A673 (cell line): ENCODE measurements around the gene BCAM. TPM values are rescaled to one million over a fixed set of nuclear protein-coding genes. Genes with fewer than 3 reads are reported as not detected.

Source experiments
- BruUV-seq: library from RNA; stranded (reverse); fragments of 400-500 nt; replicated peaks from 2 replicates; lab custom pipeline; 2021; lab: Mats Ljungman, UMichigan
- CTCF ChIA-PET: fragments of 300-600 bp; sonication (Branson Sonifier 250); formaldehyde crosslinking; loops from one replicate; lab custom pipeline; 2022; ENCODE audit warnings: antibody characterized with exemption; lab: Charles Lee
- POLR2A ChIA-PET: fragments of 300-600 bp; sonication (Branson Sonifier 250); formaldehyde crosslinking; loops from one replicate; lab custom pipeline; 2022; ENCODE audit warnings: antibody characterized with exemption; ENCODE audit not compliant: low non-redundant PET; lab: Charles Lee
- DNase-seq: peaks from one replicate; pipeline ENCODE4 v3.0.0-alpha.2; 2015; ENCODE audit warnings: low spot score
- H3K27ac ChIP-seq: fragments of 200-600 bp; sonication (generic); 2 replicates; pipeline ENCODE4 v1.5.1; 2016; ENCODE audit warnings: mixed run types, low read depth, mild to moderate bottlenecking, mixed read lengths, antibody characterized with exemption, low read length; ENCODE audit not compliant: poor library complexity, severe bottlenecking
- H3K27me3 ChIP-seq: fragments of 200-600 bp; sonication (generic); replicated peaks from 2 replicates; pipeline ENCODE4 v1.6.1; 2017; ENCODE audit warnings: mixed run types, low read depth, mild to moderate bottlenecking, mixed read lengths, antibody characterized with exemption, low read length; ENCODE audit not compliant: insufficient read depth, poor library complexity
- H3K36me3 ChIP-seq: fragments of 200-600 bp; sonication (generic); 2 replicates; pipeline ENCODE4 v1.6.1; 2016; ENCODE audit warnings: mixed run types, mild to moderate bottlenecking, mixed read lengths, antibody characterized with exemption, low read length; ENCODE audit not compliant: insufficient read depth, poor library complexity, severe bottlenecking
- H3K4me1 ChIP-seq: fragments of 200-600 bp; sonication (generic); 2 replicates; pipeline ENCODE4 v1.6.1; 2017; ENCODE audit warnings: mixed run types, mild to moderate bottlenecking, mixed read lengths, antibody characterized with exemption, low read length; ENCODE audit not compliant: insufficient read depth, poor library complexity, severe bottlenecking
- H3K4me3 ChIP-seq: fragments of 200-600 bp; sonication (generic); 2 replicates; pipeline ENCODE4 v1.5.1; 2016; ENCODE audit warnings: low read depth, mixed run types, mild to moderate bottlenecking, mixed read lengths, low read length; ENCODE audit not compliant: poor library complexity, severe bottlenecking
- H3K9me3 ChIP-seq: fragments of 200-600 bp; sonication (generic); 2 replicates; pipeline ENCODE4 v1.6.1; 2016; ENCODE audit warnings: mixed run types, low read depth, mild to moderate bottlenecking, mixed read lengths, antibody characterized with exemption, low read length; ENCODE audit not compliant: poor library complexity, severe bottlenecking
- EZH2 ChIP-seq: fragments of 200-600 bp; sonication (generic); IDR thresholded peaks from 2 replicates; pipeline ENCODE4 v1.6.1; 2017; ENCODE audit warnings: borderline replicate concordance, low read depth, mild to moderate bottlenecking, mixed read lengths, antibody characterized with exemption, low read length; ENCODE audit not compliant: poor library complexity, severe bottlenecking
- intact Hi-C: fragments of 100-400 bp; cut with micrococcal nuclease; formaldehyde crosslinking; loops from one replicate; pipeline ENCODE4 v1.10.0; 2022; ENCODE audit not compliant: unreplicated experiment
- total RNA-seq: library from RNA; stranded (reverse); gene quantifications from 2 replicates; pipeline ENCODE4 v1.2.3, GENCODE V29; 2021
- TF ChIP-seq, protein P1 (sequence below): fragments of 300-800, 200-600 bp; sonication (generic); conservative IDR thresholded peaks from 2 replicates; pipeline ENCODE4 v1.5.1; 2017; ENCODE audit warnings: low read depth, mild to moderate bottlenecking, antibody characterized with exemption, low read length, moderate library complexity, mixed read lengths

BCAM gene
- total RNA-seq, 1 experiment from 2014 or later = 3.4 TPM

DNA sequence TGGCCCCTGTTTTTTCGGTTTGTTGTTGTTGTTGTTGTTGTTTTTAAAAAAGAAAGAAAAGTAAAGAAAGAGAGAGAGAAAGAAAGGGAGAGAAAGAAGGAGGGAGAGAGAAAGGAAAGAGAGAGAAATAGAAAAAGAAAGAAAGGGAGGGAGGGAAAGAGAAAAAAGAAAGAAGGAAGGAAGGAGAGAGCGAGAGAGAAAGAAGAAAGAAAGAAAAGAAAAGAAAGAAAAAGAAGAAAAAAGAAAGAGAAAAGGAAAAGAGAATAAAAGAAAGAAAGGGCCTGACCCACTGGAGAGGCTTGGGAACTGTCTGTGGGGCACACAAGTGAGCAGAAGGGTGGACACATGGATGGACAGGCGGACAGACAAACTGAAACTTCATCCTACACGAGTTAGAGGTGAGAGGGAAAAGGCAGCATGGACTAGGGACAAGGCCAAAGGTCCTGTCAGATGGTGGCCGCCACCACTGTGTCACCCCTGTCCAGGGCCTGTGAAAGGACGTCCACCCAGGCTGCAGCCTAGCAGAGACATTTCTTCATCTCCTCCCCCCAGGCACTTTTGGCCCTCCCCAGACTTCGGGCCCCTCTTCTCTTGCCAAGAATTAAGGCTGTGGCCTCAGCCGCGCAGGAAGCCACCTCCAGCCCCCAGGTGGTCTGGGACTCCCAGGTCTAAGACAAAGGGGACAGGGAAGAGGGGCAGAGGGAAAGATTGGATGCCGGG is 9.1 kb upstream of the BCAM start:
- peaks cover 4% of the 10 kb centered on the region for H3K4me1 ChIP-seq
- no peak overlapping the region for H3K27ac ChIP-seq
- H3K36me3 ChIP-seq = no peaks in the 10 kb centered on the region
- BruUV-seq = no TSS peak
- no peaks in the 10 kb centered on the region for H3K27me3 ChIP-seq
- intact Hi-C loops = loop anchor here (2.0 kb wide), 1 partner anchor 45 kb away; no protein-coding TSS in a partner anchor
- ChIA-PET POLR2A (no interaction called here), CTCF (no interaction called here)
- no peaks in the 10 kb centered on the region for H3K9me3 ChIP-seq
- no peak overlapping the region for H3K4me3 ChIP-seq
- TF ChIP-seq, protein P1, sequence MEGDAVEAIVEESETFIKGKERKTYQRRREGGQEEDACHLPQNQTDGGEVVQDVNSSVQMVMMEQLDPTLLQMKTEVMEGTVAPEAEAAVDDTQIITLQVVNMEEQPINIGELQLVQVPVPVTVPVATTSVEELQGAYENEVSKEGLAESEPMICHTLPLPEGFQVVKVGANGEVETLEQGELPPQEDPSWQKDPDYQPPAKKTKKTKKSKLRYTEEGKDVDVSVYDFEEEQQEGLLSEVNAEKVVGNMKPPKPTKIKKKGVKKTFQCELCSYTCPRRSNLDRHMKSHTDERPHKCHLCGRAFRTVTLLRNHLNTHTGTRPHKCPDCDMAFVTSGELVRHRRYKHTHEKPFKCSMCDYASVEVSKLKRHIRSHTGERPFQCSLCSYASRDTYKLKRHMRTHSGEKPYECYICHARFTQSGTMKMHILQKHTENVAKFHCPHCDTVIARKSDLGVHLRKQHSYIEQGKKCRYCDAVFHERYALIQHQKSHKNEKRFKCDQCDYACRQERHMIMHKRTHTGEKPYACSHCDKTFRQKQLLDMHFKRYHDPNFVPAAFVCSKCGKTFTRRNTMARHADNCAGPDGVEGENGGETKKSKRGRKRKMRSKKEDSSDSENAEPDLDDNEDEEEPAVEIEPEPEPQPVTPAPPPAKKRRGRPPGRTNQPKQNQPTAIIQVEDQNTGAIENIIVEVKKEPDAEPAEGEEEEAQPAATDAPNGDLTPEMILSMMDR = no peak
- no peak for TF ChIP-seq EZH2
- DNase-seq = no peak

DNA sequence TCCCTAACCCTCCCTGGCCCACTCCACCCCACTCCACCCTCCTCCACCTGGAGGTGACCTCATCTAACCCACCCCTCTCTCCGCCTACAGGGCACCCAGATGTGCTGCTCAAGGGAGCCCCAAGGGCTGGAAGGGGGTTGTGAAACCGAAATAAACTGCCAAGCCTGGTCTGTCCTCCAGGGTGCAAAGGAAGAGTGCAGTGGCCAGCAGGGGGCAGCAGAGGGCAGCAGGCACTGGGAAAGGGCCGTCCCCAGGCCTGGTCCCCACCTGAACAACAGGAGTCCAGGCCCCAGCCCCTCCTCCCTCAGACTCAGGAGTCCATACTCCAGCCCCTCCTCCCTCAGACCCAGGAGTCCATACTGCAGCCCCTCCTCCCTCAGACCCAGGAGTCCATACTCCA is 8.4 kb upstream of the BCAM start:
- POLR2A ChIA-PET = no interaction called here
- no TSS peak for BruUV-seq
- H3K9me3 ChIP-seq = no peaks in the 10 kb centered on the region
- TF ChIP-seq EZH2 = no peak
- TF ChIP-seq, protein P1 = peak; percentile 92
- CTCF ChIA-PET = no interaction called here
- peaks cover 4% of the 10 kb centered on the region for H3K4me1 ChIP-seq
- H3K27me3 ChIP-seq = no peaks in the 10 kb centered on the region
- H3K4me3 ChIP-seq = no peak overlapping the region
- DNase-seq = peak; percentile 87
- intact Hi-C loops = loop anchor here (2.0 kb wide), 1 partner anchor 44 kb away; no protein-coding TSS in a partner anchor
- no peak overlapping the region for H3K27ac ChIP-seq
- no peaks in the 10 kb centered on the region for H3K36me3 ChIP-seq

DNA sequence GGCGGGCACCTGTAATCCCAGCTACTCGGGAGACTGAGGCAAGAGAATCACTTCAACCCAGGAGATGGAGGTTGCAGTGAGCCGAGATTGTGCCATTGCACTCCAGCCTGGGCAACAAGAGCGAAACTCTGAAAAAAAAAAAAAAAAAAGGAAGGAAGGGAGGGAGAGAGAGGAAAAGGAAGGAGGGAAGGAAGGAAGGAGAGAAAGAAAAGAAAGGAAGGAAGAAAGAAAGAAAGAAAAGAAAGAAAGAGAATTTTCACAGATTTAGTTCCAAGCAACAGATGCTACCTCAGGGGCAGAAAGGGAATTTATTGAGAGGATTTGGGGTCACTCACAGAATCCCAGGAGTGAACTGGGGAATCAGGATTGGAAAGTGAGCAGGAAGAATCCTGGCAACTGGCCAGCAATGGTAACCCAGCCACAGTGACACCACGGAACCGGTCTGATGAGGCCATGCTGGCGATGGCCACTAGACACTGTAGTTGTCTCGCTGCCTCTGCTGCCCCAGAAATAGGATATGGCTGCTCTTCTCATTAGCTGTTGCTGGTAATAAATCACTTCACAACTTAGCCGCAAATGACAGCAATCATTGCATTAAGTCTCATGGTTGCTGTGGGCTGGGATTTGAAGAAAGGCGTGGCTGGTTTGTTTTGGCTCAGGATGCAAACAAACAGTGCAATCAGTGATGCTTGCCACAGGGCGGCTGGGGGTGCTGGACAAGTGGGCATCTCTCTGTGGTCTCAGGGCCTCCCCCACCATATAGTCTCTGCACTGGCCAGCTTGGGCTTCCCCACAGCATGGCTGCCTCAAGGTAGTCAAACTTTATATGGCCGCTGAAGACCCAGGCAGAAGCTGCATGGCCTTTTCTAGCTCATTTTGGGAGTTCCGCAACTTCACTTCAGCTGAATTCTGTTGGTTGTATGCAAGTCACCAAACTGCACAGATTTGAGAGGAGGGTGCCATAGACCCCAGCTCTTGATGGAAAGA is 5.2 kb upstream of the BCAM start:
- DNase-seq = peak; percentile 37
- H3K27me3 ChIP-seq = no peaks in the 10 kb centered on the region
- CTCF ChIA-PET = no interaction called here
- POLR2A ChIA-PET = no interaction called here
- intact Hi-C loops = no loop called here
- no peaks in the 10 kb centered on the region for H3K36me3 ChIP-seq
- TF ChIP-seq EZH2 = no peak
- TF ChIP-seq, protein P1 = no peak
- no peak overlapping the region for H3K27ac ChIP-seq
- BruUV-seq = no TSS peak
- no peaks in the 10 kb centered on the region for H3K4me1 ChIP-seq
- no peaks in the 10 kb centered on the region for H3K9me3 ChIP-seq
- H3K4me3 ChIP-seq = no peak overlapping the region
